Activated T-cell treated with anti-CD3 and anti-CD28 coated beads, Interleukin-2, amount 50 U/mL, for 24 hours (primary cell): ENCODE measurements around the gene CEP83.

ENCODE experiments used
- DNase-seq: peaks from one replicate; pipeline ENCODE4 v3.0.0-alpha.2; 2020
- H3K27ac Mint-ChIP-seq: 2 replicates; pipeline ENCODE4 v1.8.0; 2020; ENCODE audit warnings: mild to moderate bottlenecking, mixed read lengths
- H3K27me3 Mint-ChIP-seq: 2 replicates; pipeline ENCODE4 v1.8.0; 2020; ENCODE audit warnings: mixed read lengths
- H3K36me3 Mint-ChIP-seq: 2 replicates; pipeline ENCODE4 v1.8.0; 2020; ENCODE audit warnings: low read depth, mixed read lengths
- H3K4me1 Mint-ChIP-seq: 2 replicates; pipeline ENCODE4 v1.8.0; 2020; ENCODE audit warnings: low read depth, mixed read lengths
- H3K4me3 Mint-ChIP-seq: 2 replicates; pipeline ENCODE4 v1.8.0; 2020; ENCODE audit warnings: mild to moderate bottlenecking, moderate library complexity, mixed read lengths
- H3K9me3 Mint-ChIP-seq: 2 replicates; pipeline ENCODE4 v1.8.0; 2020; ENCODE audit warnings: mixed read lengths

Gene CEP83

GRCh38 chr12:94267921-94268471 lies 191.7 kb downstream of the CEP83 start:
- H3K27me3 Mint-ChIP-seq: no peaks in the 10 kb centered on the region
- no peak for DNase-seq
- no peak overlapping the region for H3K27ac Mint-ChIP-seq
- H3K9me3 Mint-ChIP-seq: no peaks in the 10 kb centered on the region
- no peak overlapping the region for H3K4me3 Mint-ChIP-seq
- H3K36me3 Mint-ChIP-seq: peaks cover 46% of the 10 kb centered on the region
- H3K4me1 Mint-ChIP-seq: peaks cover 76% of the 10 kb centered on the region

- H3K36me3 Mint-ChIP-seq: peaks cover 46% of the 10 kb centered on the region
- H3K9me3 Mint-ChIP-seq: no peaks in the 10 kb centered on the region
- no peaks in the 10 kb centered on the region for H3K27me3 Mint-ChIP-seq
- H3K4me3 Mint-ChIP-seq: no peak overlapping the region
- H3K27ac Mint-ChIP-seq: no peak overlapping the region
- H3K4me1 Mint-ChIP-seq: peaks cover 81% of the 10 kb centered on the region
- DNase-seq: no peak
These were observed 192.2 kb downstream of the CEP83 start for GRCh38 chr12:94267537-94267872.

DNA sequence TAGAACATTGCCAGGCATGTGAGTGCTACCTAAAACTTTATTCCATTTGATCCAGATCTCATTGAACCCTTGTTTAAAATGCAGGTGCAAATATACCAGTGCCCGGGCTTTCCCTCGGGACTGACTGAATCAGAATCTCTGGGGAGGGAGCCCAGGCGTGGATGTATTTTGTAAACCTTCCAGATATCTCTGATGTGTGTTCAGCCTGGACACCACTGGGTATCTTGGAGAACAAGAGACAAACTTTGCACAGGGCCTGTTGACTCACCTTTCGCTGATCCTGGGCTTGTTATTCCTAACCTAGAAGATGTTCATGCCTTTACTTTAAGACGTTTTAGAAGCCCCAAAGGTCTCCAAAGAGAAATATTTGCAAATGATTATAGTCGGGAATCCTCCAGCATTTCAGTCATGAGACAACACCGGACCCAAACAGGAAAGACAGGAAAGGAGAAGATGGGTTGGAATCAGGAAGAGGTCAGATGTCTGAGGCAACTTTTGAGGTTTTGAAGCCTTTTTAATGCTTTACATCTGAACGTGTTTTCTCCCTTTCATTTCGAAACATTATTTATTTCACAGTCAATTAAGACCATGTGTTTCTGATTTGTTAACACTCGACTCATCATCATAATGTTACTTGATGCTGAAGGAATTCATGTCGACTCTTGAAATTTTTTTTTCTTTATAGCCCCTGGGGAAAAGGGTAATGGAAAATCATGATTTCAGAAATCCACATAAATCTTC lies 192.7 kb downstream of the CEP83 start:
- Mint-ChIP-seq H3K4me3 (no peak overlapping the region), H3K27me3 (no peaks in the 10 kb centered on the region), H3K9me3 (no peaks in the 10 kb centered on the region), H3K4me1 (peaks cover 81% of the 10 kb centered on the region), H3K27ac (no peak overlapping the region), H3K36me3 (peaks cover 40% of the 10 kb centered on the region)
- DNase-seq: no peak

GRCh38 chr12:94265966-94266745 lies 193.5 kb downstream of the CEP83 start:
- DNase-seq: no peak
- Mint-ChIP-seq H3K27ac (no peak overlapping the region), H3K27me3 (no peaks in the 10 kb centered on the region), H3K36me3 (peaks cover 33% of the 10 kb centered on the region), H3K4me3 (no peak overlapping the region), H3K4me1 (peaks cover 78% of the 10 kb centered on the region), H3K9me3 (no peaks in the 10 kb centered on the region)

- no peak for DNase-seq
- H3K27me3 Mint-ChIP-seq: no peaks in the 10 kb centered on the region
- H3K36me3 Mint-ChIP-seq: peaks cover 33% of the 10 kb centered on the region
- peaks cover 73% of the 10 kb centered on the region for H3K4me1 Mint-ChIP-seq
- no peak overlapping the region for H3K4me3 Mint-ChIP-seq
- no peak overlapping the region for H3K27ac Mint-ChIP-seq
- H3K9me3 Mint-ChIP-seq: no peaks in the 10 kb centered on the region
These were observed 194.1 kb downstream of the CEP83 start for GRCh38 chr12:94265539-94265938.

DNA sequence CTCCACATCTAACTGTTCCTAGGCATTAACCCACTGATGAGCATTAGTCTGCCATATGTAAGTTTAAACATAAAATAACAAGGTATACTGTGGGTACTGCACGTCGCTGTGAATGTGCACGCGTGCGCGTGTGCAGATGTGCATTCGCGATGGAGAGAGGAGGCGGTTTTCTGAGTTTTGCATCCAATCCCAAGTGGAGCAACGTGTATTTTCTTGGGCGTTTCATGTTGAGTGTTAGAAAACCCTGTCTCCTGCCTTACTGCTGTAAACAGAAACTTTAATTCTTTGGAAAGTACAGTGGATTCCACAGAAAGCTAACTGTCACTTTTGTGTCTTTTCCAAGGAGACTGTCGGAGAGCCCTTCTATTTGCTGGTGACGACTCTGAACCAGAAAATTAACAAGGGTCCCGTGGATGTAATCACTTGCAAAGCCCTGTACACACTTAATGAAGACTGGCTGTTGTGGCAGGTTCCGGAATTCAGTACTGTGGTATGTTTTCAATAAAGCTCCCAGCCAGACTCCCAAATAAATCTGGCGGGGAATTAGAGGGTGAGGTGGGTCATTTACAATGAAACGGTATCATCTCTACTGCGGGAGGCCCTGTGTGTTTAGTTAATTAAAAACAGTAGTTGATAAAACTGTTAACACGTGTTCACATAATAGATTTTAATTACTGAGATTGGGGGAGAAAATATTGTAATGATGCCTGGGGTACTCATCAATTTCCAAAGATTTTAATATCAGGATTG lies 194.8 kb downstream of the CEP83 start:
- Mint-ChIP-seq H3K27ac (no peak overlapping the region), H3K27me3 (no peaks in the 10 kb centered on the region), H3K36me3 (peaks cover 33% of the 10 kb centered on the region), H3K4me1 (peaks cover 66% of the 10 kb centered on the region), H3K9me3 (no peaks in the 10 kb centered on the region), H3K4me3 (no peak overlapping the region)
- DNase-seq: no peak

DNA sequence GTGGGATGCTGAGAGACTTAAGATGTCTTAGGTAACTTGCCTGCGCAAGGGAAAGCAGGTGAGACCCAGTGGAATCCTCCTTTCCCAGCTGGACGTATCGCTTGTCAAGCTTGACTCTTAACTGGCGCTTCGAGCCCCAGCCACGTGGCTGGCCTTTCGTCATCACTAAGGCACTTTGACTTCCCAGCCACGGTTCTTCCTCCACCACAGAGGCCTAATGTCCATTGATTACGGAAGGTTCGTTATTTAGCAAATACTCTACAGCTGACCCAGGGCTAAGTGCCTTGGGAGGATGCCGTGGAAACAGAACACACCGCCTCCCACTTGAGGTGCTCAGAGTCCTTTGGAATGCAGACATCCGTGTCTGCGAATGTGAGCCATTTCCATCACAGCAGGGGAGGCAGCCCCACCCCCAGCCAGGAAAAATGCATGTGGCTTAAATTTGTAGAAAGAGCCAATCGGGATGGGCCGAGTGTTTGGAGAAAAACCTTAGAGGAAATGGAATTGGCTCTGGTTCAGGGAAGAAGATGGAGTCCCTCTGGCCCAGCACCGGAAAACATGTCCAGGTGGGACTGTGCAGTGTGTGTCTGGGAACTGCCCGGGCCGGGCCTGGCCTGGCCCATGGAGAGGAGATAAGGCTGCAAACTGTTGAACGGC lies 195.6 kb downstream of the CEP83 start:
- no peak for DNase-seq
- no peaks in the 10 kb centered on the region for H3K27me3 Mint-ChIP-seq
- H3K9me3 Mint-ChIP-seq: no peaks in the 10 kb centered on the region
- peaks cover 31% of the 10 kb centered on the region for H3K36me3 Mint-ChIP-seq
- no peak overlapping the region for H3K27ac Mint-ChIP-seq
- no peak overlapping the region for H3K4me3 Mint-ChIP-seq
- peaks cover 58% of the 10 kb centered on the region for H3K4me1 Mint-ChIP-seq

GRCh38 chr12:94263011-94263811 lies 196.5 kb downstream of the CEP83 start:
- Mint-ChIP-seq H3K27ac (peak overlapping the region; percentile 96), H3K4me3 (peak overlapping the region; percentile 84), H3K27me3 (no peaks in the 10 kb centered on the region), H3K36me3 (peaks cover 29% of the 10 kb centered on the region), H3K9me3 (no peaks in the 10 kb centered on the region), H3K4me1 (peaks cover 54% of the 10 kb centered on the region)
- peak; percentile 78 for DNase-seq

- H3K27me3 Mint-ChIP-seq: no peaks in the 10 kb centered on the region
- H3K27ac Mint-ChIP-seq: peak overlapping the region; percentile 96
- peak; percentile 79 for DNase-seq
- H3K4me3 Mint-ChIP-seq: peak overlapping the region; percentile 84
- H3K9me3 Mint-ChIP-seq: no peaks in the 10 kb centered on the region
- peaks cover 46% of the 10 kb centered on the region for H3K4me1 Mint-ChIP-seq
- peaks cover 23% of the 10 kb centered on the region for H3K36me3 Mint-ChIP-seq
These were observed 197.2 kb downstream of the CEP83 start for GRCh38 chr12:94262228-94263010.

GRCh38 chr12:94261786-94262185 lies 197.9 kb downstream of the CEP83 start:
- Mint-ChIP-seq H3K27ac (peak overlapping the region; percentile 96), H3K4me1 (peaks cover 40% of the 10 kb centered on the region), H3K4me3 (peak overlapping the region; percentile 84), H3K27me3 (no peaks in the 10 kb centered on the region), H3K36me3 (peaks cover 20% of the 10 kb centered on the region), H3K9me3 (no peaks in the 10 kb centered on the region)
- DNase-seq: no peak

DNA sequence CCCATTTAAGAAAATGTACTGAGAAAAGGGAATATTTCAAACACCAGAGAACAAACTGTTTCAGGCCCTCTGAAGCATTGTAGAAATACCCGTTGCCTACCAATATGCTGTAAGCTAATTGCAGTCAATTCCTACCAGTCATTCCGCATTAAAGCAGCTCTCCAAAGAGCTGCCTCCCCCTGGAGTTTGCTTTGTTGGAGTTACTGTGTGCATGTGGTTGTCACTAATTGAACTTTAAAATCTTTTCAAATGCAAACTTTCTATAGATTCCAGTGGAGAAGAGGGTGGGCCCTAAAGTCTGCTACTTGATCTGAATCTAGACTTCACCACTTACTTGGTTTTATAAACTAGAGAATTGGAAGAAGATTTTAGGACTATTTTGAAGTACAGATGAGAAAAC lies 198.5 kb downstream of the CEP83 start:
- no peak for DNase-seq
- Mint-ChIP-seq H3K36me3 (peaks cover 20% of the 10 kb centered on the region), H3K9me3 (no peaks in the 10 kb centered on the region), H3K27me3 (no peaks in the 10 kb centered on the region), H3K4me3 (no peak overlapping the region), H3K27ac (no peak overlapping the region), H3K4me1 (peaks cover 35% of the 10 kb centered on the region)

GRCh38 chr12:94260717-94261116 lies 198.9 kb downstream of the CEP83 start:
- Mint-ChIP-seq H3K4me1 (peaks cover 31% of the 10 kb centered on the region), H3K27ac (no peak overlapping the region), H3K4me3 (no peak overlapping the region), H3K36me3 (peaks cover 19% of the 10 kb centered on the region), H3K9me3 (no peaks in the 10 kb centered on the region), H3K27me3 (no peaks in the 10 kb centered on the region)
- no peak for DNase-seq

DNA sequence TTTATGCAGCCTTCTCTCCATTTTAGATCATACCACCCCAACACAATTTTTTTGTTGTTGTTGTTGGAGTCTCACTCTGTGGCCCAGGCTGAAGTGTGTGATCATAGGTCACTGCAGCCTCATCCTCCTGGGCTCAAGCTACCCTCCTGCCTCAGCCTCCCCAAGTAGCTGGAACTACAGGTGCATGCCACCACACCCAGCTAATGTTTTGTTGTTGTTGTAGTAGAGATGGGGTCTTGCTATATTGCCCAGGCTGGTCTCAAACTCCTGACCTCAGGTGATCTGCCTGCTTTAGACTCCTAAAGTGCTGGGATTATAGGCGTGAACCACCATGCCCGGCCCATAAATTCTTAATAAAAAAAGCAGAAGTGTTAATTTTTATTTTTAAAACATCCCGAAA lies 199.7 kb downstream of the CEP83 start:
- Mint-ChIP-seq H3K4me1 (peaks cover 31% of the 10 kb centered on the region), H3K27me3 (no peaks in the 10 kb centered on the region), H3K9me3 (no peaks in the 10 kb centered on the region), H3K27ac (no peak overlapping the region), H3K36me3 (peaks cover 19% of the 10 kb centered on the region), H3K4me3 (no peak overlapping the region)
- no peak for DNase-seq
